CD4-positive, alpha-beta T cell treated with Interferon alpha-2 for 1 hour (primary cell): ENCODE measurements around the gene KIF4B.
"Not testable (repeated sequence)": the region's sequence is repeated elsewhere in the genome, so short reads cannot be mapped to it uniquely, and the experiment has no call there.

ENCODE experiments used
- DNase-seq, 2 donors: peaks; one replicate each; pipeline ENCODE4 v3.0.0-alpha.2; 2020 to 2022

KIF4B gene

DNA sequence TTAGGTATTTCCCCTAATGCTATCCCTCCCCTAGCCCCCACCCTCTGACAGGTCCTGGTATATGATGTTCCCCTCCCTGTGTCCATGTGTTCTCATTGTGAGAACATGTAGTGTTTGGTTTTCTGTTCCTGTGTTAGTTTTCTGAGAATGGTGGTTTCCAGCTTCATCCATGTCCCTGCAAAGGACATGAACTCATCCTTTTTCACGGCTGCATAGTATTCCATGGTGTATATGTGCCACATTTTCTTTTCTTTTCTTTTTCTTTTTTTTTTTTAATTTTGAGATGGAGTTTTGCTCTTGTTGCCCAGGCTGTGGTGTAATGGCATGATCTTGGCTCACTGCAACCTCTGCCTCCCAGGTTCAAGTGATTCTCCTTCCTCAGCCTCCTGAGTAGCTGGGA, 7.3 kb upstream of the KIF4B start:
- DNase-seq: not testable (repeated sequence)

DNA sequence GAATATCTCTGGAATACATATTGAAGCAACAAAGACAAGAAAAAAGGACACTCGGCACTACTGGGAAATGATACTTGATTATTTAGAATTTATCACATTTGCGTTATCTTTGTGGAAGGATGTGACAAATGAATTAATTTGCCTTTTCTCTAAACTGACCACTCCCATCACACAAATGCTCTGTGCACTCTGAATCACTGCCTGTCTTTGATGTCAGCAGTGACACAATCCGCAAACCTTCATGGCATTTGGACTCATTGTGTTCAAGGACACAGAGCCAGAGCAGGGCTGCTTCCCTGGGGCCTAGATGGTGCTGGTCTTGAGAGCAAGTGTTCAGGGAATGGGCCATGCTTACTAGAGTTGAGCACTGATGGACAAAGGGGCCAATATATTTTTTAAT, 4.9 kb upstream of the KIF4B start:
- no peak for DNase-seq

DNA sequence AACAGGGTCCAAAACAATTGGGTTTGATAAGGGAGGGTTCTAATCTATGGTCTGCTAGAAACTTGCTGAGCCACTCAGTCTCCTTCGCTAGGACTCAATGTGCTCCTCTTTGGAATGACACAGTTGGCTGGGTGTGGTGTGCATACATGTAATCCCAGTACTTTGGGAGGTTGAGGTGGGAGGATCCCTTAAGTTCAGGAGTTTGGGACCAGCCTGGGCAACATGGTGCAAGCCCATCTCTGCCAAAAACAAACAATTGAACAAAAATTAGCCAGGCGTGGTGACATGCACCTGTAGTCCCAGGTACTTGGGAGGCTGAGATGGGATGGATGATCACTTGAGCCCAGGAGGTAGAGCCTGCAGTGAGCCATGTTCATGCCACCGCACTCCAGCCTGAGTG, 2.7 kb upstream of the KIF4B start:
- no peak for DNase-seq

DNA sequence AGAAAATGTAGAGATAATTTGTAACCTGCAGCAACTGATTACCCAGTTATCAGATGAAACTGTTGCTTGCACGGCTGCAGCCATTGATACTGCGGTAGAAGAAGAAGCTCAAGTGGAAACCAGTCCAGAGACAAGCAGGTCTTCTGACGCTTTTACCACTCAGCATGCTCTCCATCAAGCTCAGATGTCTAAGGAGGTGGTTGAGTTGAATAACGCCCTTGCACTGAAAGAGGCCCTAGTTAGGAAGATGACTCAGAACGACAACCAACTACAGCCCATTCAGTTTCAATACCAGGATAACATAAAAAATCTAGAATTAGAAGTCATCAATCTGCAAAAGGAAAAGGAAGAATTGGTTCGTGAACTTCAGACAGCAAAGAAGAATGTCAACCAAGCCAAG, 1.7 kb downstream of the KIF4B start:
- DNase-seq: no peak

DNA sequence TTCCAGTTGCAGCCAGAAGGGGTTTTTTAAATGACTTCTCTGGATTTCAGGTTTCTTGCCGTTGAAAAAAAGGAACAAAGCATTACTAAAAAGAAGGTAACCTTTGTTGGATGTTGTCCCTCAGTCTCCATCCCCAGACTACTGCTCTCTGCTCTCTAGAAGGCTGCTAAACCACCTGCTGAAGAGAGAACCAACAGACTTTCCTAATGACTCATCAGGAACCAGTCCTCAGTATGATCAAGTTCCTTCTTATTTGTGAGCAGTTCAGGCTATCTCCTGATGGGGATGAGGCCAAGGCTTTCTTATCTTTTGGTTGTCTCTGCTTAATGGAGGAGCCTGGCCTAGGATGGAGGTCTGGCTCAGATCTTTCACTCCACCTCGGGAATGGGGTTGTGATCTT, 4.1 kb downstream of the KIF4B start:
- DNase-seq: no peak

DNA sequence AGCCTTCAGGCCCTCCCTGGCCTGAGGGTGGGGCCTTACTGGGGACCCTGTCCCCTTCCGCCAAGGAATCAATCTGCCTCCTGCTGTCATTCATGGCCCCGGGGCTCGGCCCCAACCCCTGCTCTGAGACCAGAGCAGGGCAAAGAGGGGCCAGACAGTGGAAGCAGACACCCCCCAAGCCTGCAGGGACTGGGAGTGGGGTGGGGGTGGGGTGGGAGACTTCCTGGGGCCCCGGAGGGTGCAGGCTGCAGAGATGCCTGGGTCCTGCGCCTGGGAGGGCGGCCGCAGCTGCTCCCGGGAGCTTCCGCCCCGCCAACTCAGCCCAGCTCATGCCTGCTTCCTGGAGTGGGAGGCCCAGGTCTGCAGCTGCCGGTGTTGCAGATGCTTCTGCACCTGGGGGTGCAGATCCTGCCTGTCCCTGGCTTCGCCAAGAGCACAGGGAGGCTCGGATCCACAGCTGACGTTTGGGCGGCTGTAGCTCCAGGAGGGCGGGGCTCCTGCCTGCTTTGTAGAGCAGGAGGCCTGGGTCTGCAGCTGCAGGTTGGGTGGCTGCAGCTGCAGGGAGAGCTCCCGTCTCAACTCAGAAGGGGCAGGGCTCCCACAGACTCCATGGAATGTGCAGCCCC, 6.2 kb downstream of the KIF4B start:
- no peak for DNase-seq

DNA sequence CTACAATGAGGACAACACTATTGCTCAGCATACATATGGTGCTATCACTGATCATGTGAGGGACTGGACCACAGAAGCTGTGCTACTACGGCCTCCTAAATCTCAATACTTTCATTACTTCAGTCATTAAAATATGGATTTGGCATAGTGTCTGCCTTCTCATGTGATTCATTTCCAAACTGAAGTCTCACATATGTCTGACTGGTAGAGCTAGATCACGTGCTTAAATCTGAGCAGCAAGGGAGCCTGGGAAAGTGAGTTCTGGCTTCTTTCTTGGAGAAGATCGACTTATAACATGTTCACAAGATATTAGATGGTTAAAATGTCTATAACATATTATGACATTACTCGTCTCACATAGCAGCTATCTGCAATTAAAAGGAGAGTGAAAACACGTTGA, 8.3 kb downstream of the KIF4B start:
- no peak for DNase-seq

DNA sequence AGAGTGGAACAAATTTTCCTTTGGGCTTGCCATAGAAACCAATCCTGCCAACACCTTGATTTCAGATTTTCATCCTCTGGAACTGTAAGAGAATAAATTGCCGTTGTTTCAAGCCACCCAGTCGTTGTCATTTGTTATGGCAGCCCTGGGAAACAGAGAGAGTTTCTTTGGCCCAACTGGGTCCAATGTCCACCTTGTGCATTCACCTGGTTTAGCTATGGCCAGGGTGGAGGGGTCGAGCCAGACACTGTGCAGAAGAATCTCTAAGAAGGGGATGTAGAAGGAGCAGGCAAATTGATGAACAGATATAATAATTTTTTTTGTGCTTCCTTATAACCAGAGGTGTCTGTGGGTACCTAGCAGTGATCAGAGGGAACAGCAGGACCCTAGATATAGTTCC, 9.8 kb downstream of the KIF4B start:
- DNase-seq: no peak

DNA sequence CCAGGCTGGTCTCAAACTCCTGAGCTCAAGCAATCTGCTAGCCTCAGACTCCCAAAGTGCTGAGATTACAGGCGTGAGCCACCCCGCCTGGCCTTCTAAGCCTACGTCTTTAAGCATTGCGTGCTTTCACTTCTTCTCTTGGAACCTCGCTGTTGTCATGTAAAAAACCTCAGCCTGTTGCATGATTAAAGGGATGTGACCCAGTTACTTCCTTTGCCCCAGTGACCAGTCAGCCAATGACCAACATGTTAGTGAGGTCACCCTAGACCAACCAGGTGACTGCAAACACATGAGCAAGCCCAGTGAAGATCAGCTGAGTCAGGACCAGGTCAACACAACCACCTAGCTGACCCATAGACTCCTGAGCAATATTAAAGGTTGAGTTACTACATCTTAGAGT, 10.5 kb downstream of the KIF4B start:
- no peak for DNase-seq

DNA sequence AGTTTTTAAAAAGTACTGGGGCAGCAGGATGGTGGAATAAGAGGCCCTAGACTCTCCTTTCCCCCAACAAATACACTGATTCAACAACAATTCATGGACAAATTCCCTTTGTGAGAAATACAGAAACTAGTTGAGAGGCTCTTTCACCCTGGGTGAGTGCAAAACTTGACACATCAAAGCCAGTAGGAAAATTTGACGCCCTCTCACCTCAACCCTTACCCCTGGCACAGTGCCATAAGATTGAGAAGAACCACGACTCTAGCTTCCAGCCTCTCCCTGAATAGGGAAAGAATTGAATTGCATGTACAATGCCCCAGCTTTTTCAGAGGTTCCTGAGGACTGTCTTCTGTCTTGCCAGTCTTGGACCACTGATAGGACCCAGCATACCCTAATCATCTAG, 12.3 kb downstream of the KIF4B start:
- no peak for DNase-seq

DNA sequence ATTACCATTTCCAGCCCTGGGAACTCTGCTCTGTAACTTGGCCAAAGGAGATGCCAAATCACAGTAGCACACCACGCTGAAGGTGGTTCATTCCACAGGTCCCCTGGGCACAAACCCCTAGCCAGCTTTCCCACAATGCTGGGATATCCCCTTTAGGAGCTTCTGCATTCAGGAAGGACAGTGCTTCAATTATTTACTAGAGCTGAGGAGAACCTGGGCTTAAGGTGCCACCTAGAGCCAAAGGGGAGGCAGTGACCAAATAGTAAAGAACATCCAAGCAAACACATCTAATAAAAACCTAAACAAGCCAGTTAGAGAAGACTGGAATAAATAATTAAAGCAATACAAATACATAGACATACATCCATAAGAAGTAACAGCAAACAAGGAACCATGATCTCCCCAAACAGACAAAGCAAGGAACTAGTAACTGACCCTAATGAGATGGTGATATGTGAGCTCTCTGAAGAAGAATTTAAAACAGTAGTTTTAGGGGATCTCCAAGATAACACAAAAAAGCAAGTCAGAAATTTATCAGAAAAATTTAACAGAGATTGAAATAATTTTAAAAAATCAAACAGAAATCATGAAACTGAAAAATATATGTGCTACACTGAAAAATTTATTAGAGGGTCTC, 14.6 kb downstream of the KIF4B start:
- DNase-seq: no peak

DNA sequence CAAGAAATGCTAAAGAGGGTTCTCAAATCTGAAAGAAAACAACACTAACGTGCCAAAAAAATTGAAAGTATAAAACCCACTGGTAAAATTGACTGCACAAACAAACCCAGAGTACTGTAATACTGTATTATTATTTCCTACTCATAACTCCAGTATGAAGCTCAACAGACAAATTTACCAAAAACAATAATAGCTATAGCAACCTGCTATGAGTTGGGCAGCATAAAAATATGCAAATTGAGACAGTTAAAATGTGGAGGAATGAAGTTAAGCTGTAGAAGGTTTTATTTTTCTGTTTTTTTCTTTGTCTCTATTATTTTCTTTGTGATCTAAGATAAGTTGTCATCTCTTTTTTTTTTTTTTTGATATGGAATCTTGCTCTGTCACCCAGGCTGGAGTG, 15.7 kb downstream of the KIF4B start:
- no peak for DNase-seq

DNA sequence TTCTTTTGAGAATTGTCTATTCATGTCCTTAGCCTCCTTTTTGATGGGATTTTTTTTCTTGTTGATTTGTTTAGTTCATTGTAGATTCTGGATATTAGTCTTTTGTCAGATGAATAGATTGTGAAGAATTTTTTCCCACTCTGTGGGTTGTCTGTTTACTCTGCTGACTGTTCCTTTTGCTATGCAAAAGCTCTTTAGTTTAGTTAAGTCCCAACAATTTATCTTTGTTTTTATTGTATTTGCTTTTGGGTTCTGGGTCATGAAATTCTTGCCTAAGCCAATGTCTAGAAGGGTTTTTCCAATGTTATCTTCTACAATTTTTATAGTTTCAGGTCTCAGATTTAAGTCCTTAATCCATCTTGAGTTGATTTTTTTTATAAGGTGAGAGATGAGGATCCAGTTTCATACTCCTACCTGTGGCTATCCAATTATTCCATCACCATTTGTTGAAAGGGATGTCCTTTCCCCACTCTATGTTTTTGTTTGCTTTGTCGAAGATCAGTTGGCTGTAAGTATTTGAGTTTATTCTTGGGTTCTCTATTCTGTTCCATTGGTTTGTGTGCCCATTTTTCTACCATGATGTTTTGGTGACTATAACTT, 20.7 kb downstream of the KIF4B start:
- DNase-seq: not testable (repeated sequence)

DNA sequence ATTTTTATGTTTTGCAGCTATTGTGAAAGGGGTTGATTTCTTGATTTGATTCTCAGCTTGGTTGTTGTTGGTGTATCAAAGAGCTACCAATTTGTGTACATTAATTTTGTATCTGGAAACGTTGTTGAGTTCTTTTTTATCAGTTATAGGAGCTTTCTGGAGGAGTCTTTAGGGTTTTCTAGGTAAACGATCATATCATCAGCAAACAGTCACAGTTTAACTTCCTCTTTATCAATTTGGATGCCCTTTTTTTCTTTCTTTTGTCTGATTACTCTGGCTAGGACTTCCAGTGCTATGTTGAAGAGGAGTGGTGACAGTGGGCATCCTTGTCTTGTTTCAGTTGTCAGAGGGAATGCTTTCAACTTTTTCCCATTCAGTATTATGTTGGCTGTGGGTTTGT, 21.5 kb downstream of the KIF4B start:
- not testable (repeated sequence) for DNase-seq

DNA sequence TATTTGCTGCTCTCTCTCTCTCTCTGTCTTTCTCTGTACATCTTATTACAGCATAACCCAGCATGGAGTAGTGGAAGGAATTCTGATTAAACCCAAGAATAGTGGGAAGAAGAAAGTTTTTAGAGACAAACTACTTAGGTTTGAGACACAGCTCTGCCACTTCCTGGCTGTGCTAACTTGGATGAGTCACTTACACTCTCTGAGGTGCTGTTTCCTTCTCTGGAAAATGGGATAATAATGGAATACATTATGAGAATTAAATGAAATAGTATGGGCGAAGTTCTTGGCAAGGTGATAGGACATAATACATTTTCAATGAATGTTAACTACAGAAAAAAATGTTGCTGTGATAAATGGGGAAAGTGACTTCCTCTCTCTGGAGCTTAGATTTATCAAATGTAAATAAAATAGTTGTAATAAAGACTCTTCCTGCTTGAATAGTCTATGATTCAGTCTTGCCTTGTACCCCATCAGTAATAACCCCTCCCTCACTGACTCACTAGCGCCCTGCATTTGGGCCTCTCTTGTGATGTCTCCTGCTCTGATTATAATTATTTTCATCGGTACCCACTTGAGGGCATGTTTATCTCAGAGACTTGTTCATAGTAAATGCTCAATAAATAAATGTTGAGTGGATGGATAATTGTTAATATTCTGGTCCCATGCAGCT, 27.6 kb downstream of the KIF4B start:
- DNase-seq: no peak

DNA sequence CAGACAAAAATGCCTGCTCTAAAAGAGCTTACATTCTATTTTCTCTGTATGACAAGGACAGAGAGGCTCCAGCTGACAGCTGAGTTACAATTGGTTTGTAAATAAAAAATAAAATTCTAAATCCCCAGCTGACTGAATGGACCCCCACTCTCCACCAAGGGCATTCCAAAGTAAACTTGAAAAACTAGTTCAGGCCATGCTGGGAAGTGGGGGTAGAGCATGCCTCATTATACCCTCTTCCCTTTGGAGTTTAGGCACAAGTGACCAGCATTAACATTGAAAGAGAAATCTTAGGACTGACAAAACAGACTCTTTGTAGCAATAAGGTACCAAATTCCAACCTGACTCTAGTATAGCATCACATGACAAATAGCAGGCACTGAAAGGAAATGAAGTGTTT, 31.0 kb downstream of the KIF4B start:
- DNase-seq: no peak

DNA sequence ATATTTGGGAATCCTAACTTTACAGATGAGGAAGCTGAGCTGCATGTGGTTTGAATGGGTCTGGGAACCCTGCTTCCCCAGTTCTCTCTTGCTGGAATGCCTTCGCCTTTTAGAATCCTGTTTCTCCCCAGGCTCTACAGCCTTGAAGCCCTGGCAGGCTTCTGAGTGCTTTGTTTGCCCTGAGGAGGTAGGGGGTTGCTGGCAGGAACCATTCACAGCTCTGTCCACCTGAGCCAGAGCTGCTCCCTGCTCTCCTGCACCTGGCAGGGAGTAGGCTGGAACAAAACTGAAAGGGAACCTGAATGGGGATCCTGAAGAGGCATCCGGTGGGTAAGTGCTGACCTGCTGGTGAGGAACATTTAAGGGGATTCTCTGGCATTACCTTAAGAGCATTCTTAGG, 33.0 kb downstream of the KIF4B start:
- no peak for DNase-seq

DNA sequence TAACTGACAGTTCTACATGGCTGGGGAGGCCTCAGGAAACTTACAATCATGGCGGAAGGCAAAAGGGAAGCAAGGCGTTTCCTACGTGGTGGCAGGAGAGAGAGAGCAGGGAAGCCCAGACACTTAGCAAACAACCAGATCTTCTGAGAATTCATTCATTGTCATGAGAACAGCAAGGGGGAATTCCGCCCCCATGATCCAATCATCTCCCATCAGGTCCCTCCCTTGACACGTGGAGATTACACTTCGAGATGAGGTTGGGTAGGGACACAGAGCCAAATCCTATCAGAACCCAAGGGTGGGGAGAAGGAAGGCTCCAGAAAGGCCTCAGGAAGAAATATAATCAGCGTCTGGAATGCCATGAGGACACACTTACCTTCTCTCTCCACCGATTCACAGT, 34.3 kb downstream of the KIF4B start:
- no peak for DNase-seq

DNA sequence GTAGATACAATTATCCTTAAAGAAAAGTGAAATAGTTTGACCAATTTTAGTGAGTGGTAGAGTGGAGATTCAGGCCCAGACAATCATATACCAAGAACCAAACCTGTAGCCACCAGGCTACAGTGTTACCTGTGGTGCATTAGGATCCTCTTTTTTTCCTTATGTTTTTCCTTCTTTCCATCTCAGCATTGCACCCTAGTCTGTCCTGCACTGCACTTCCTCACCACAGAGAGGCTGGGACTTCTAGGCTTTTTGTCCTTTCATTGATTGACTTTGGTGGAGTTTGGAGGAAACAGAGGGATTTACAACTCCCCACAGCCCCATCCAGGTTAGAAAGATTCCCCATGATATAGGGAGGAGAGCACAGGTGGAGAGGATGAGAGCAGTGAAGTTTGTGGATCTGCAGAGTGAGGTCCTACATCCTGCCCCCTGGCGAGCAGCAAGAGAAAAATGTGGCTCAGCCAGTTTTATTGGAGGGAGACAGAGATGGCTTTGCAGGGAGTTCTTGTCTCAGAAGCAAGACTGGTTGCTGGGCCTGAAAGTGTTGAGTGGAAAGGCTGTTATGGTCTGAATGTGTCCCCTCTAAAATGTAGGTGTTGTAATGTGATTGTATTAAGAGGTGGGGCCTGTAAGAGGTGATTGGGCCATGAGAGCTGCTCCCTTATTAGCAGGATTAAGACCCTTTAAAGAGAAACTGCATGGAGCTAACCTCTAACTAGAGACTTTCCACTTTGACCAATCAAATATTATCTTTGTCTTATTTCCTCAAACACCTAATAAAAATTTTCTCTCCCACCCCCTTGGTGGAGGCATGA, 36.2 kb downstream of the KIF4B start:
- no peak for DNase-seq

DNA sequence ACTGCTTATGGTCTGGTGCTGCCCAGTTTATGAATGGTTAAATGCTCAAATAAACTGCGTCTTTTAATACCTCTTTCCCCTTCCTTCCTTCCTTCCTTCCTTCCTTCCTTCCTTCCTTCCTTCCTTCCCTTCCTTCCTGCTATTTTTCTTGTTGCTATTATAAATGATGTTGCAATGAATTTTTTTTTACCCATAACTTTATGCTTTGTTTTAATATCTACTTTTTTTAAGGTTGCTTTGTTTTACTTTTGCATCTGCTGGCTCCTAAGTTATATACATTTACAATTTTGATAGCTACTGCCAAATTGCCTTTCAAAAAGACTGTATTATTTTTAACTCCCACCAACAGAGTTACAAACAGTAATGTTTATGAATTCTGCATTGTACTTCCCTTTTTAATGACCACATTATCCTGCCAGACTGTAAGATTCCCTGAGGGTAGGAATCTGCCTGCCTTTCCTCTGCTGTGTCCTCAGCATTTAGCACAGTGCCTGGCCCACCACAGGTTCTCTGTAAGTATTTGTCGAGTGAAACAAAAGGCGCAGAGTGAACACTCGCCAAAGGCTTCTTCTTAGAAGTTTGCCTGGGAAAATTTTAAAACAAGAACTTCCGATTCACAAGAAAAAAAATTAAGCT, 36.9 kb downstream of the KIF4B start:
- no peak for DNase-seq

DNA sequence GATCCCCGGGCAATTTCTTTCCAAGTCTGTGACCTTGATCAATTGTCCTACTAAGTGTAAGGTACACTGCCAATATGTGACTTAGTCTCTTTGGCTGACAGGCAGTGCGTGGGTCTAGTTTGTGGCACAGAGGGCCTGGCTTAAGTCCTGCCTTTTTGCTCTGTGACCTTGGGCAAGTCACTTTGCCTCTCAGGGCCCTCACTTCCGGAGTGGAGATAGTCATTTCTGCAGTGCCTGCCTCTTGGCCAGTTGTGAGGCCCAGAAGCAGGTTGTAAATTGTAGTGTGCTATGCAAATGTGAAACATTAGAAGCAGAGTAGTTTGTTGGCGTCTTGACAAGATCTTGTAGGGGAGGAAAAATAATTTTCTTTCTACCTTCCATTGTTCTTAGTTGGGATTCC, 39.0 kb downstream of the KIF4B start:
- no peak for DNase-seq

DNA sequence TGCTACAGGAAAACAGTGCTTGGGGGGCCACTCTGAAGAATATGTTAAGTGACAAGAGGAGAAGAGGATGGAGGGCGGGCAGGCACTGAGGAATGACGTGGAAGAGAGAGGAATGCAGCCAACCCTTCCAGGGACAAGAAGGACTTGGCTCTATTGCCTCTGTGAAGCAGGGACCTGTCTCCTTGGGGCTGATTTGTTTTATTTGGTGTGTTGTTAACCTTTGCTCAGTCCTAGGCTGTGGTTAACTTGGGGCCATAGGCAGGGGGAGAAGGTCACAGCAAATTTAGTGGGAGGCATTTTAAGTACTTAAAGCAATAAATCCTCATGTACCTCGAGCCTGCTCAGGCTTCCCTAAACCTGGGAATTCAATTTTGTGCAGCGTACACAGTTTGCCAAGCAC, 39.9 kb downstream of the KIF4B start:
- no peak for DNase-seq
